ENCODE measurements around the gene ZCCHC24. TPM values are rescaled to one million over a fixed set of nuclear protein-coding genes. Genes with fewer than 3 reads are reported as not detected.

The ZCCHC24 gene
- total RNA-seq, 4 donors from 2014 or later, result 2.8 to 39.6 (median 9.3) TPM

- Histone ChIP-seq H3K4me1 (peaks cover 2 to 16% (median 10%) of the 10 kb centered on the region in 4 donors), H3K27ac (peak overlapping the region; percentile 92 to 94 (median 92)), H3K4me3 (peak overlapping the region in 3 of 4 donors; percentile 73 to 94 (median 88)), H3K27me3 (no peaks in the 10 kb centered on the region), H3K36me3 (peaks cover 0 to 41% (median 0%) of the 10 kb centered on the region in 3 donors), H3K9me3 (no peaks in the 10 kb centered on the region)
- no peak for DNase-seq
- no peak for TF ChIP-seq CTCF (IDR thresholded peaks at IDR 0.05)
Observed at GRCh38 chr10:79348640-79348988, 96.8 kb downstream of the ZCCHC24 start.

DNA sequence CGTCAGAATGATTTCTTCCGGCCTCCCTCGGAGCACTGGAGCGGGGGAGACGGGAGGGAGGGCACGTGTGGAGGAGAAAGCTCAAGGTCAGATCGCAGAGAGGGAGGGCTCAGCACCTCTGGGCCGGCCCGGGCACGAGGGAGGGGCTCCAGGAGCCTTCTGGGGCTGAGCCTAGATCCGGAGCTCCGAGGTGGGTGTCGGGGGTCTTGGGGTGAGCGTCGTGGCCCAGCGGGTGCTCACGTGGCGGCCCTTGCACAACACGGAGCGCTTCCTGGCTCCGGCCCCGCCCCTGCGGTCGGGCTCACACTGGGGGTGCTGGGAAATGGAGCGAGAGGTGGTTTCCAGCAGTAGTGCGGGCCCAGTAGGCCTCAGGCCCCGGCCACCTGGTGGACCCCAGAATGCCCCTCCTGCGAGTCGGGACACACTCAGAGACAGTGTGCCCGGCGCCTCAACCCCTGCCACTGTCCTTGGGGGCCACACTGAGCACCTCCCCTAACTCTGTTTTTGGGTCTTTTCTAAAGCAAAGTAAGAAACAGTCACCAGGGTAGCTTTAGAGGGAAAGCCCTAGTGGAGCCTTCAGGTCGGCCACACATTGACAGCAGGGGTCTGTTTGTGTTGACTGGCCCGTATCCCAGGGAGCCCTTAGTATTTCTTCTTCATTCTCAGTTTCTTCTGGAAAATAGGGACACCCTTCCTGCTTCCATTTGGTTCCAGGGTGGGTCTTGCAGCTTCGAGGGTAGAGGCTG is 97.4 kb downstream of the ZCCHC24 start:
- no peaks in the 10 kb centered on the region for H3K9me3 ChIP-seq
- DNase-seq, result peak; percentile 81 to 90 (median 82)
- peak overlapping the region; percentile 92 to 94 (median 92) for H3K27ac ChIP-seq
- TF ChIP-seq CTCF (IDR thresholded peaks at IDR 0.05) (peak in 1 of 6 experiments; percentile 18), POLR2A (IDR thresholded peaks at IDR 0.05) (no peak)
- peaks cover 2 to 16% (median 10%) of the 10 kb centered on the region in 4 donors for H3K4me1 ChIP-seq
- no peaks in the 10 kb centered on the region for H3K27me3 ChIP-seq
- H3K4me3 ChIP-seq, result peak overlapping the region; percentile 73 to 94 (median 88)
- peaks cover 0 to 36% (median 0%) of the 10 kb centered on the region in 3 donors for H3K36me3 ChIP-seq

- TF ChIP-seq POLR2A (IDR thresholded peaks at IDR 0.05) (peak; percentile 81 to 82), CTCF (IDR thresholded peaks at IDR 0.05) (peak; percentile 96 to 99 (median 98))
- Histone ChIP-seq H3K27ac (peak within 1 kb of the TSS; percentile 92 to 94 (median 92)), H3K4me1 (peaks cover 2 to 16% (median 10%) of the 10 kb centered on the region in 4 donors), H3K27me3 (no peaks in the 10 kb centered on the region), H3K4me3 (peak within 1 kb of the TSS; percentile 73 to 94 (median 88)), H3K36me3 (peaks cover 0 to 29% (median 0%) of the 10 kb centered on the region in 3 donors), H3K9me3 (no peaks in the 10 kb centered on the region)
- peak; percentile 94 to 98 (median 97) for DNase-seq
Observed at GRCh38 chr10:79347226-79347893, 98.1 kb downstream of the ZCCHC24 start, which contains the start of gene PPIF. PPIF (plus strand) TSS chr10:79347469; CDS start chr10:79347549, 80 bp downstream.

DNA sequence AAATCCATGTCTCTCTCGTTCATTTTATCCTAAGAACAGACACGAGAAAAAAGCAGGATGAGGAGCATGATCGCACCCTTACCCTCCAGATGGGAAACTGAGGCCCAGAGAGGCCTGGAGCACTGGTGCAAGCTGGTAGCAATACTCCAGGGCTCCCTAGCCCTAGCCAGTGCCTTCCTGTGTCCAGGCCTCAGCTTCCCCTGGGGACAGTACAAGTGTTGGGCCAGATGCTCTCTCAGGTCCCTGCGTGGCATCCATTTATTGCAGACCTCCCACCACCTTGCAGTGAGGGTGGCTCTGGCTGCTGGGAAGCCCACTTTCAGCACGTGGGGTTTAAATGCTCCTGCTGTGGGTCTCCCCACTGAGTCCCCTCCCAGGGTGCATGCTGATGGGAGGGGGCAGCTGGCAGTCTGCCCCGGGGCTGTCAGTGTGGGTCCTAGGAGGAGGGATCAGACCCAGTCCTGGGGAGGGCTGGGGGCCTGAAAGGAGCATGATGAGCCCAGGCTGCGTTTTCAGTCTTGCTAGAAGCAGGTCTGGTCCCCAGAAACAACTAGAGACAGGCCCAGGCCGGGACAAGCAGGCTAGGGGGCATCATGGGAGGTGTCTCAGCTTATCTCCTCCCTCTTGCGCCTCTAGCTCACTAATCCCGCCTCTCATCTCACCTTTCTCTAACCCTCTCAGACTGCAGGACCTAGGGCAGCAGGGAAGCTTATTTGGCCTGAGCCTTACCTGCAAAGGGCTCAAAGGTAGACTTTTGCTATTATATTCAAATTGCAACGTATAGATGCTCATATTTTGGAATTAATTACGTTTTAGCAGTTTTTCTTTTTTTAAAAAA is 98.8 kb downstream of the ZCCHC24 start:
- DNase-seq, result no peak
- H3K27me3 ChIP-seq, result no peaks in the 10 kb centered on the region
- no peaks in the 10 kb centered on the region for H3K9me3 ChIP-seq
- H3K4me3 ChIP-seq, result peak overlapping the region in 2 of 4 donors; percentile 73 to 94
- H3K36me3 ChIP-seq, result peaks cover 0 to 21% (median 0%) of the 10 kb centered on the region in 3 donors
- TF ChIP-seq CTCF (IDR thresholded peaks at IDR 0.05), result no peak
- TF ChIP-seq POLR2A (IDR thresholded peaks at IDR 0.05), result no peak
- peaks cover 2 to 16% (median 10%) of the 10 kb centered on the region in 4 donors for H3K4me1 ChIP-seq
- peak overlapping the region in 1 of 4 donors; percentile 93 for H3K27ac ChIP-seq

DNA sequence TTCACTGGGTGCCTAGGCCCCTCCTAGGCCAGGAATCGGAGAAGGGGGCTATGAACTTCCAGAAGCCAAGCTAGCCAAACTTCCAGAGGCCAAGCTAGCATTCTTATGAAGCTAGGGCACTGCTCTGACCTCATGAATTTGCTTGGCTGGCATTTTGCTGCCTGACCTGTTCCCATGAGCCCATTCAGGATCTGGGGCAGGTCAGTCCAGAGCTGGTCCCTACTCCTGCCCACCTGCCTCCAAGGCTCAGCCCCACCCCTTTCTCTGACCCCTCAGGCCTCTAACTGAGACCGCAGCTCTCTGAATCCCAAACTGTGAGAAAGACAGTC is 99.4 kb downstream of the ZCCHC24 start:
- H3K9me3 ChIP-seq, result no peaks in the 10 kb centered on the region
- no peak overlapping the region for H3K4me3 ChIP-seq
- H3K4me1 ChIP-seq, result peaks cover 2 to 16% (median 10%) of the 10 kb centered on the region in 4 donors
- DNase-seq, result no peak
- TF ChIP-seq POLR2A (IDR thresholded peaks at IDR 0.05) (no peak), CTCF (IDR thresholded peaks at IDR 0.05) (no peak)
- no peak overlapping the region for H3K27ac ChIP-seq
- H3K27me3 ChIP-seq, result no peaks in the 10 kb centered on the region
- peaks cover 0 to 15% (median 0%) of the 10 kb centered on the region in 3 donors for H3K36me3 ChIP-seq

Measured in Peyer's patch (tissue), 4 donors.